HUES64 (cell line): ENCODE data around the gene MYO1E.

ENCODE experiments used
- H3K27ac ChIP-seq: 2 replicates; pipeline ENCODE4 v1.7.0; 2013; ENCODE audit warnings: low read depth, low read length, inconsistent platforms
- H3K27me3 ChIP-seq: 2 replicates; pipeline ENCODE4 v1.6.1; 2013; ENCODE audit warnings: mild to moderate bottlenecking, low read length; ENCODE audit not compliant: insufficient read depth
- H3K36me3 ChIP-seq: 2 replicates; pipeline ENCODE4 v1.6.1; 2013; ENCODE audit warnings: mild to moderate bottlenecking, low read length; ENCODE audit not compliant: insufficient read depth
- H3K4me1 ChIP-seq: 2 replicates; pipeline ENCODE4 v1.6.1; 2013; ENCODE audit warnings: mild to moderate bottlenecking, low read length, moderate library complexity; ENCODE audit not compliant: insufficient read depth
- H3K4me3 ChIP-seq: 2 replicates; pipeline ENCODE4 v1.5.1; 2013; ENCODE audit warnings: mild to moderate bottlenecking, low read length, moderate library complexity
- H3K9ac ChIP-seq: 2 replicates; pipeline ENCODE4 v1.6.1; 2013; ENCODE audit warnings: mild to moderate bottlenecking, low read depth, low read length
- H3K9me3 ChIP-seq: 2 replicates; pipeline ENCODE4 v1.6.1; 2013; ENCODE audit warnings: low read depth, low read length; ENCODE audit not compliant: insufficient read depth
- WGBS: fragments of 150-250, 120-280 bp; methylation state at CpG from one replicate; pipeline ENCODE4 v1.1.7; 2013; ENCODE audit warnings: missing lambda C conversion rate; 5-methylcytosine and 5-hydroxymethylcytosine counted together

Gene MYO1E

GRCh38 chr15:59315914-59316451 lies 56.7 kb downstream of the MYO1E start:
- Histone ChIP-seq H3K36me3 (no peaks in the 10 kb centered on the region), H3K9ac (no peak overlapping the region), H3K4me1 (peaks cover 30% of the 10 kb centered on the region), H3K4me3 (no peak overlapping the region), H3K27me3 (no peaks in the 10 kb centered on the region), H3K27ac (no peak overlapping the region), H3K9me3 (no peaks in the 10 kb centered on the region)
- WGBS, result 78% methylated on average over 6 of the region's 6 CpGs

GRCh38 chr15:59313641-59314332 lies 58.9 kb downstream of the MYO1E start:
- Histone ChIP-seq H3K36me3 (no peaks in the 10 kb centered on the region), H3K4me3 (no peak overlapping the region), H3K4me1 (peaks cover 30% of the 10 kb centered on the region), H3K9me3 (no peaks in the 10 kb centered on the region), H3K27ac (no peak overlapping the region), H3K27me3 (no peaks in the 10 kb centered on the region), H3K9ac (no peak overlapping the region)
- WGBS, result 93% methylated on average over 6 of the region's 6 CpGs

GRCh38 chr15:59312205-59312604 lies 60.5 kb downstream of the MYO1E start:
- Histone ChIP-seq H3K27me3 (no peaks in the 10 kb centered on the region), H3K4me3 (no peak overlapping the region), H3K9me3 (no peaks in the 10 kb centered on the region), H3K27ac (no peak overlapping the region), H3K4me1 (peaks cover 30% of the 10 kb centered on the region), H3K36me3 (no peaks in the 10 kb centered on the region), H3K9ac (no peak overlapping the region)
- WGBS, result 90% methylated on average over 7 of the region's 7 CpGs

- Histone ChIP-seq H3K9ac (no peak overlapping the region), H3K27me3 (no peaks in the 10 kb centered on the region), H3K36me3 (no peaks in the 10 kb centered on the region), H3K4me3 (no peak overlapping the region), H3K9me3 (no peaks in the 10 kb centered on the region), H3K27ac (no peak overlapping the region), H3K4me1 (peaks cover 24% of the 10 kb centered on the region)
- WGBS, result 96% methylated on average over 8 of the region's 8 CpGs
Measured at GRCh38 chr15:59311195-59311594, 61.5 kb downstream of the MYO1E start.

GRCh38 chr15:59309405-59309804 lies 63.3 kb downstream of the MYO1E start:
- H3K9me3 ChIP-seq, result no peaks in the 10 kb centered on the region
- no peaks in the 10 kb centered on the region for H3K27me3 ChIP-seq
- peaks cover 15% of the 10 kb centered on the region for H3K4me1 ChIP-seq
- H3K27ac ChIP-seq, result no peak overlapping the region
- H3K9ac ChIP-seq, result no peak overlapping the region
- no peak overlapping the region for H3K4me3 ChIP-seq
- 92% methylated on average over 5 of the region's 5 CpGs for WGBS
- H3K36me3 ChIP-seq, result no peaks in the 10 kb centered on the region

- WGBS, result 95% methylated on average over 6 of the region's 6 CpGs
Measured at GRCh38 chr15:59307165-59307537, 65.5 kb downstream of the MYO1E start.

GRCh38 chr15:59306520-59307164 lies 66.0 kb downstream of the MYO1E start:
- 92% methylated on average over 7 of the region's 7 CpGs for WGBS
- H3K4me1 ChIP-seq, result peaks cover 12% of the 10 kb centered on the region
- no peaks in the 10 kb centered on the region for H3K36me3 ChIP-seq
- H3K27ac ChIP-seq, result no peak overlapping the region
- H3K4me3 ChIP-seq, result no peak overlapping the region
- no peaks in the 10 kb centered on the region for H3K27me3 ChIP-seq
- no peak overlapping the region for H3K9ac ChIP-seq
- no peaks in the 10 kb centered on the region for H3K9me3 ChIP-seq

More at GRCh38 chr15:59307165-59307537, 65.5 kb downstream of the MYO1E start:
- H3K9me3 ChIP-seq, result no peaks in the 10 kb centered on the region
- H3K9ac ChIP-seq, result no peak overlapping the region
- H3K27me3 ChIP-seq, result no peaks in the 10 kb centered on the region
- H3K4me3 ChIP-seq, result no peak overlapping the region
- H3K27ac ChIP-seq, result no peak overlapping the region
- H3K36me3 ChIP-seq, result no peaks in the 10 kb centered on the region
- H3K4me1 ChIP-seq, result peaks cover 7% of the 10 kb centered on the region; the same call in 1 of the 2 replicates

GRCh38 chr15:59304807-59305206 lies 67.9 kb downstream of the MYO1E start:
- 95% methylated on average over 6 of the region's 6 CpGs for WGBS
- Histone ChIP-seq H3K9ac (no peak overlapping the region), H3K4me1 (peaks cover 20% of the 10 kb centered on the region)

GRCh38 chr15:59304034-59304795 lies 68.5 kb downstream of the MYO1E start:
- Histone ChIP-seq H3K27ac (no peak overlapping the region), H3K4me1 (peaks cover 22% of the 10 kb centered on the region), H3K9me3 (no peaks in the 10 kb centered on the region), H3K27me3 (no peaks in the 10 kb centered on the region), H3K36me3 (no peaks in the 10 kb centered on the region), H3K9ac (no peak overlapping the region), H3K4me3 (no peak overlapping the region)
- 90% methylated on average over 15 of the region's 15 CpGs for WGBS

More at GRCh38 chr15:59304807-59305206, 67.9 kb downstream of the MYO1E start:
- Histone ChIP-seq H3K27ac (no peak overlapping the region), H3K36me3 (no peaks in the 10 kb centered on the region), H3K9me3 (no peaks in the 10 kb centered on the region), H3K4me3 (no peak overlapping the region), H3K27me3 (no peaks in the 10 kb centered on the region)

- H3K4me1 ChIP-seq, result peaks cover 22% of the 10 kb centered on the region
Measured at GRCh38 chr15:59303633-59304032, 69.0 kb downstream of the MYO1E start.

GRCh38 chr15:59303136-59303535 lies 69.5 kb downstream of the MYO1E start:
- Histone ChIP-seq H3K27me3 (no peaks in the 10 kb centered on the region), H3K4me1 (peaks cover 22% of the 10 kb centered on the region), H3K9ac (no peak overlapping the region), H3K36me3 (no peaks in the 10 kb centered on the region), H3K4me3 (no peak overlapping the region), H3K27ac (no peak overlapping the region), H3K9me3 (no peaks in the 10 kb centered on the region)
- WGBS, result 89% methylated on average over 8 of the region's 8 CpGs

More at GRCh38 chr15:59303633-59304032, 69.0 kb downstream of the MYO1E start:
- no peak overlapping the region for H3K9ac ChIP-seq
- WGBS, result 85% methylated on average over 8 of the region's 9 CpGs
- no peaks in the 10 kb centered on the region for H3K9me3 ChIP-seq
- no peaks in the 10 kb centered on the region for H3K36me3 ChIP-seq
- no peak overlapping the region for H3K4me3 ChIP-seq
- H3K27me3 ChIP-seq, result no peaks in the 10 kb centered on the region
- H3K27ac ChIP-seq, result no peak overlapping the region
